Measurements from ENCODE around the gene RELL2.
"Not testable (repeated sequence)": the region's sequence is repeated elsewhere in the genome, so short reads cannot be mapped to it uniquely, and the experiment has no call there.

RELL2 gene

GRCh38 chr5:141636413-141637122, at the start of gene RELL2, which contains the start of gene HDAC3:
RELL2 (plus strand) TSS chr5:141636997; CDS start chr5:141638226, 1,229 bp downstream.
HDAC3 (minus strand) TSS chr5:141636849; CDS start chr5:141636790, 59 bp downstream.
- DNase-seq = peak; percentile 47

GRCh38 chr5:141590127-141590526, 46.7 kb upstream of the RELL2 start:
- DNase-seq = no peak

- no peak for DNase-seq
Observed at GRCh38 chr5:141596867-141597266, 39.9 kb upstream of the RELL2 start.

- no peak for DNase-seq
Observed at GRCh38 chr5:141597394-141597793, 39.4 kb upstream of the RELL2 start.

GRCh38 chr5:141597814-141598213, 39.0 kb upstream of the RELL2 start:
- DNase-seq = no peak

GRCh38 chr5:141598391-141599345, 38.1 kb upstream of the RELL2 start:
- no peak for DNase-seq

GRCh38 chr5:141602606-141603005, 34.2 kb upstream of the RELL2 start:
- DNase-seq = no peak

- no peak for DNase-seq
Observed at GRCh38 chr5:141603923-141604717, 32.7 kb upstream of the RELL2 start.

GRCh38 chr5:141605523-141606277, 31.1 kb upstream of the RELL2 start:
- DNase-seq = no peak

- DNase-seq = no peak
Observed at GRCh38 chr5:141608046-141608445, 28.8 kb upstream of the RELL2 start.

- no peak for DNase-seq
Observed at GRCh38 chr5:141608557-141608956, 28.2 kb upstream of the RELL2 start.

GRCh38 chr5:141609044-141609443, 27.8 kb upstream of the RELL2 start:
- no peak for DNase-seq

GRCh38 chr5:141609921-141610320, 26.9 kb upstream of the RELL2 start:
- DNase-seq = not testable (repeated sequence)

- DNase-seq = no peak
Observed at GRCh38 chr5:141611289-141611688, 25.5 kb upstream of the RELL2 start.

GRCh38 chr5:141613344-141613743, 23.5 kb upstream of the RELL2 start:
- DNase-seq = no peak

- no peak for DNase-seq
Observed at GRCh38 chr5:141615991-141616720, 20.6 kb upstream of the RELL2 start.

- no peak for DNase-seq
Observed at GRCh38 chr5:141617128-141617527, 19.7 kb upstream of the RELL2 start.

- DNase-seq = no peak
Observed at GRCh38 chr5:141617682-141618029, 19.1 kb upstream of the RELL2 start.

- no peak for DNase-seq
Observed at GRCh38 chr5:141618030-141618803, 18.6 kb upstream of the RELL2 start.

GRCh38 chr5:141618804-141619554, 17.8 kb upstream of the RELL2 start, which contains the start of gene DIAPH1:
DIAPH1 (minus strand) TSS chr5:141619000; CDS start chr5:141618914, 86 bp downstream.
- peak; percentile 80 for DNase-seq

All from NCI-H1694 (cell line).